GM11168 (cell line): ENCODE data around the gene LMO3.
"Not testable (repeated sequence)": the region's sequence is repeated elsewhere in the genome, so short reads cannot be mapped to it uniquely, and the experiment has no call there.

Experiments
- in situ Hi-C: fragments of 300-500 bp; cut with MboI; formaldehyde crosslinking; loops from one replicate; pipeline ENCODE4 v1.12.0; 2022; ENCODE audit warnings: low sequenced_read_pairs; ENCODE audit not compliant: unreplicated experiment

LMO3 gene

GRCh38 chr12:16555630-16556029 is 50.3 kb downstream of the LMO3 start:
- in situ Hi-C loops = no loop called here

DNA sequence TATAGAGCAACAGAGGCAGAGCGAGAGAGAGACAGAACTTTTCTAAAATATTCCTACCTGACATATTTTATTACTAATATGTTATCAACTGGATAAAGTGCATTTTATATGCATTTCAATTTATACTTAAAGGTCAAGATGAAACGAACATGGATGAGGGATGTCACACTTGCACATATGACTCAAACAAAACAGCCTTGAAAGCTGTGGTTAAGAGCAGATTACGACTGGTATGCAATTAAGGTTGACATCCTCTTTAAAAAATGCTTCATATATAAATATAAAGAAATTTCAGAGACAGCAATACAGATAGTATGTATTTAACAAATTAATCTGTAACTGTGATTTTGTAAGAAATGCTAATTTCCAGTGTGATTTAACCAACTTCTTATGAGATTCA is 52.5 kb downstream of the LMO3 start:
- in situ Hi-C loops = no loop called here

- in situ Hi-C loops = no loop called here
These were observed 53.7 kb downstream of the LMO3 start for GRCh38 chr12:16552301-16552700.

GRCh38 chr12:16545836-16546235 is 60.1 kb downstream of the LMO3 start:
- in situ Hi-C loops = no loop called here

GRCh38 chr12:16542586-16542985 is 63.4 kb downstream of the LMO3 start:
- in situ Hi-C loops = no loop called here

DNA sequence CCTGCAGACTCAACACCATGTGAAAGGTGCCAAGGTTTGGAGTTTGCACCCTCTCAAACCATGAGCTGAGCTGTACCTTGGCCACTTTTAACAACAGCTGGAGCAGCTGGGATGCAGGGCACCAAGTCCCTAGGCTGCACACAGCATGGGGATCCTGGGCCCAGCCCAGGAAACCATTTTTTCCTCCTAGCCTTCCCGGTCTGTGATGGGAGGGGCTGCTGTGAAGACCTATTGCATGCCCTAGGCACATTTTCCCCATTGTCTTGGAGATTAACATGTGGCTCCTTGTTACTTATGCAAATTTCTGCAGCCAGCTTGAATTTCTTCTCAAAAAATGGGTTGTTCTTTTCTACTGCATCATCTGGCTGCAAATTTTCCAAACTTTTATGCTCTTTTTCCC is 68.3 kb downstream of the LMO3 start:
- in situ Hi-C loops = not testable (repeated sequence)

- in situ Hi-C loops = no loop called here
These were observed 74.3 kb downstream of the LMO3 start for GRCh38 chr12:16531621-16532020.

GRCh38 chr12:16530268-16530850 is 75.6 kb downstream of the LMO3 start:
- in situ Hi-C loops = no loop called here

- in situ Hi-C loops = no loop called here
These were observed 79.3 kb downstream of the LMO3 start for GRCh38 chr12:16526693-16527092.

DNA sequence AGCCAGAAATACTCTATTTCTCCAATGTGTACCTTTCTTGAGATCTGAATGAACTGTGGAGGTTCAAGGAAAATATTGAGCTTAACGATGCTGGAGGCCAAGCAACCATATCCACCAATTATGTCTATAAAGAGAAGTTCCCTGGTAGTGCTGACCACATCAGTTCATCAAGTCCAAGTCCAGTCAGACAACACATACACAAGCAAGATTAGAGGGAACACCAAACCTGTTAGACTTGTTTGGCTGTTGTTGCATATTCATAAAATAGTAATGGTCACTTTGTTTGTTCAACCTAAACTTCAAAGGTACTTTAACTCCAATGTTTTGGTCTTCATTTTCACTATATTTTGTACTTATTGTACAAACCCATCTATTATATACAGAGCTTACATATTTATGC is 81.6 kb downstream of the LMO3 start:
- in situ Hi-C loops = no loop called here

DNA sequence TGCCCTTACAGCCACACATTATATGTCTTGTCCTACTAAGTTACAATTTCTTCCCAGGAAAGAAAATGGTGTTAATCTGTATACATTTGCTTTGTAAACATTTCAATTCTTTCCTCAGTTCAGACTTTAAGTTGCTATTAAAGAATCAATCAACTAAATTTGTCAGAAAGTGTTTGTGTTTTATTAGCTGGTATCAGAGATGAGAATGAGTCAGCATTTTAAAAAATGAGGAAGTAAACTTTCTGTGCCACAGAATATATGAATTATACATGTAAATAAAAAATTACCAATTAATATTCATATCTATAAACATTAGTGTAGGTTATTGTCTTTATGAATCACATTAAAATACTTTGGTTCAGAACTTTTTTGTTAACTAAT is 82.0 kb downstream of the LMO3 start:
- in situ Hi-C loops = no loop called here

DNA sequence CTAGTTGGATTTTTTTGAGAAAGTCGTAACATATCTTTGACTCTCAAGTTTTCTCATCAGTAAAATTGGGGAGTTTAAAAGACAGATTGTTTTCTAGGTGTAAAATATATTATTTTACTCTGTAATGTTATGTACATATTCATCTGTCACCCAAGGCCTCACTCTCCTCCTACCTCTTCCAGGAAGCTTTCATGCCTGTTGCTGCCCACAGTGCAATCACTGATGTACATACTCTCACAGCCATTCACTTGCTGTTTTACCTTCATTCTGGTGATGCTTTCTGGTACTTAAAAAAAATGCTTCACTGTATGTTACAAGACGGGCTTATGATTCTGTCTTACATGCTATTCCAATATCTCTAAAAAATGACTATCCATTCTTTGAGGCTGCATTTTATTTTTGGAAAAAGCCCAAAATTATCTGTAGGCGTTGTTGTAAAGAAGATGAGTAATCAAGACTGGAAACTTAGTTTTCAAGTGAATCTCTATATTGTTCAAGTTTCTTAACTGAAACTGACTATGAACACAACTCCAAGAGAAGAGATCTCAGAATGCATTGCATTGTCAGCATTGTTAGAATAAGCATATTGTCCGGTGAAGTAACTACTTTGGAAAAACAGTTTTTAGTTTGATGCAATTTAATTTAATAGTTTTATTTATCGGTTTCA is 82.5 kb downstream of the LMO3 start:
- in situ Hi-C loops = no loop called here

DNA sequence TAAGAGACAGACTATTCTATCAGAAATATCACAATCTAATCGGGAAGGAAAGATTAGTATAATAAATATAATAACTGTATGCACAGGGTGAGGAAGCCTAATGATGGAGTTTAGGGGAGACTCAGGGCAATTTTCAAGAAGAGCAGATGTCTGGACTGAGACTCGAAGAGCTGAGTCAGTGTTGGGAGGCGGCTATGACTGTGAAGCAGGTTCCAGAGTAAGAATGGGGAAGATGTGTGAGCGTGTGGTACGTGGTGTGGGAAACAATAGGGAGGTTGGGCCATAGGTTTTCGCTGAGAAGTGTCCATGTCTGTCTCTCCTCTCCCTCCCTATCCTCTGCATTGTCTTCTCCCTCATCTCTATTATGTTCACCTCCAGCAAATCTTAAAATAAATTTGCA is 85.6 kb downstream of the LMO3 start:
- in situ Hi-C loops = no loop called here

DNA sequence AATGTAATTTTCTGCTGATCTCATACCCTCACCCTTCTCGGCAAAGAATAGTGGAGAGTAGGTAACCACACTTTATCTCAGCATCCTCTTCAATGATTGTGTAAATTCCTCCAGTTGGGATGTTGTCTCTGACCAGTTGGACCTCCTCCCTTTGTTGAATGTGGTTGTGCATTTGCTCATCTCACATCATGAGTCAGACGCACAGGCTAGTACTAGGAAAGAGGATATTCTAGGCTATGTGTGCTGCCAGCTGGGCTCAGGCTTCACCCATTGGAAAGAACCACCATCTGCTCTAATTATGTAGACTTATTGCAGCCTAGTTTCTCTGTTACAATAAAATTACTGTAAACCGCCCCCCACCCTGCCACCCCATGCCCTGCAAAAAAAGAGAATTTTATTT is 90.3 kb downstream of the LMO3 start:
- in situ Hi-C loops = no loop called here

- in situ Hi-C loops = no loop called here
These were observed 92.7 kb downstream of the LMO3 start for GRCh38 chr12:16513231-16513630.

- in situ Hi-C loops = no loop called here
These were observed 96.6 kb downstream of the LMO3 start for GRCh38 chr12:16509411-16509810.

DNA sequence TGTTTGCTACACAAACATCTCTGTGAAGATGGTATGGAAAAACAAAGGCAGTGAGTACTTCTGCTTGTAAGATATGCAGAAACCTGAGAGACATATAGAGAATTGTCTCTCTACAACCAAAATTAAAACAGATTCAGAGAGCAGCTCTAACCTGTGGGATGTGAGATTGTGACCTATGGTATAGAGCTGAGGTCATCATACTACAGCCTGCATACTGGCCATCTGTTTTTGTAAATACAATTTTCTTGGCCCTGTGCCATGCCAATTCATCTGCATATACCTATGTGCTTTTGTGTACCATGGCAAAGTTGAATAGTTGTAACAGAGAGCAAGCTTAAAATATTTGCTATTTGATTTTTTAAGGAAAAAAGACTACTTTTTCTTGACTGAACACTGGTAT is 99.6 kb downstream of the LMO3 start:
- in situ Hi-C loops = no loop called here

- in situ Hi-C loops = no loop called here
These were observed 101.8 kb downstream of the LMO3 start for GRCh38 chr12:16504200-16504599.

DNA sequence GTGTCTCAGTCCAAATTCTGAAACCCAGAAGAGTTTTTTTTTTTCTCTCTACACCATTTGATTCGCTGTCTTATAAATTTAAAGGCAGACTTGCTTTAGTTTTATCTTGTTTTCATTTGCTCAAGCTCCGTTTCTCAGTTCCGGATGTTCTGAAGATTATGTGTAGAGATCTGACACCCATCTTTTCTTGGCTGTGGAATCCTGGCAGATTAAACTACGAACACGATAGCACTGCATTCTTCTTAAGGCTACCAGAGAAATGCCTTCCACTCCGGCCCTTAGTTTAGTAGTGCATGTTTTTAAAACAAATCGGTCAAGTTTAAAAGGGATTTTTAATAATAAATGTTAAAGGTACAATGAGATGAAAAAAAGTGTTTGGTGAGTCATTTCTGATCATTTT is 106.4 kb downstream of the LMO3 start:
- in situ Hi-C loops = no loop called here
